Smooth muscle cell of the brain vasculature (primary cell): ENCODE measurements around the gene SLC27A6.
"Not testable (repeated sequence)": the region's sequence is repeated elsewhere in the genome, so short reads cannot be mapped to it uniquely, and the experiment has no call there.

ENCODE experiments used
- DNase-seq: peaks from one replicate; pipeline ENCODE4 v3.0.0-alpha.2; 2012; ENCODE audit warnings: low read depth, low spot score

The SLC27A6 gene, protein sequence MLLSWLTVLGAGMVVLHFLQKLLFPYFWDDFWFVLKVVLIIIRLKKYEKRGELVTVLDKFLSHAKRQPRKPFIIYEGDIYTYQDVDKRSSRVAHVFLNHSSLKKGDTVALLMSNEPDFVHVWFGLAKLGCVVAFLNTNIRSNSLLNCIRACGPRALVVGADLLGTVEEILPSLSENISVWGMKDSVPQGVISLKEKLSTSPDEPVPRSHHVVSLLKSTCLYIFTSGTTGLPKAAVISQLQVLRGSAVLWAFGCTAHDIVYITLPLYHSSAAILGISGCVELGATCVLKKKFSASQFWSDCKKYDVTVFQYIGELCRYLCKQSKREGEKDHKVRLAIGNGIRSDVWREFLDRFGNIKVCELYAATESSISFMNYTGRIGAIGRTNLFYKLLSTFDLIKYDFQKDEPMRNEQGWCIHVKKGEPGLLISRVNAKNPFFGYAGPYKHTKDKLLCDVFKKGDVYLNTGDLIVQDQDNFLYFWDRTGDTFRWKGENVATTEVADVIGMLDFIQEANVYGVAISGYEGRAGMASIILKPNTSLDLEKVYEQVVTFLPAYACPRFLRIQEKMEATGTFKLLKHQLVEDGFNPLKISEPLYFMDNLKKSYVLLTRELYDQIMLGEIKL

GRCh38 chr5:128965011-128965637 is at the start of gene SLC27A6:
Gene SLC27A6, plus strand, starts transcription at chr5:128965488. Its CDS starts 650 bp downstream, at chr5:128966138.
- no peak for DNase-seq

- no peak for DNase-seq
These were observed 45.7 kb upstream of the SLC27A6 start for GRCh38 chr5:128919542-128919941.

DNA sequence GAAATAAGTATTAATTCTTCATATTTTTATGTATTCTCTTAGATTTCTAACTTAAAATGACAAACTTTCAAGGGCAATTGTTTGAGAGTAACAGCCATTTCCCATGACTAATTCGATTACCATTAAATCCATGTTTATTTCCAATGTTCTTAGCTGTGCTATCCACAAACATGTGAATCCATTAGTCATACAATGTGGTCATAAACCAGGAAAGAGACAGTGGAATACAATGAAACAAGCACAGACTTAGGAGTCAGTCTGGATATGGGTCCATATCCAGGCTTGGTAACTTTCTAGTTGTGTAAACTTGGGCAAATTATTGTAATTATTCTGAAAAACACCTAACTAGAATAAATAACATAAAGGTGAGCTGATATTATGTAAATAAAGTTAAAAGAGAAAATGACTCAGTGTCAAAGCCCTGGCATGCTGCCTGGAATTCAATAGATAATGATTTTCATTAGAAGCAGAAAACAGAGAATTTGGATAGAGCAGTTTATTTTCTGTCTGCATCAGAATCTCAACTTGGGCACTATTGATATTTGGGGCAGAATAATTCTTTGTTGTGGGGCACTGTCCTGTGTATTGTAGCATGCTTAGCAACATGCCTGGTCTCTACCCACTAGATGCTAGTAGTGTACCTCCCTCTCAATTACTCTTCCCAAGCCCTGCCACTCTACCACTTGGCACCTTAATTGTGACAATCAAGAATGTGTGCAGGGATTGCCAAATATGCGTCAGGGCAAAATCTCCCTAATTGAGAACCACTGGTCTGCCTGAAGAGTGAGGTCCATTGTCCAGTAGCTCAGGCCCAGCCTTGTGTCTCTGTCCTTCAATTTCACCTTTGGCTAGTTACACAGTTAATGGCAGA is 44.7 kb upstream of the SLC27A6 start:
- peak; percentile 3 for DNase-seq

DNA sequence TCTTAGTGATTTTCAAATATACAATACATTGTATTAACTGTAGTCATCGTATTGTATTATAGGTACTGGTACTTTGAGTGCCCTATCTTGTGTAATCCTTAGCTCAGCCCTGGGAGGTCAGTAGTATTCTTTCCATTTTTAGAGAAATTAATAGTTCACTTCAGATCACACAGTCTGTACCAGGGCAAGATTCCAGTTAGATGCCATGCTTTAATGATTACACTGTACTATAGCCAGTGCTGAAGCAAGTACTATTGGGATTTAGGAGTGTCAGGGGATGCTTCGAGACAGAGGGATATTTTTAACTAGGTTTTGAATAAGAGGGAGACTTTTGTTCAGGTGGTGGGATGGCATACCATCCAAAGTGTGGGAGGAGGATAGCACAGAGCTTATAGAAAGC is 41.0 kb upstream of the SLC27A6 start:
- DNase-seq = no peak

GRCh38 chr5:128925973-128926372 is 39.3 kb upstream of the SLC27A6 start:
- DNase-seq = no peak

- DNase-seq = no peak
These were observed 37.6 kb upstream of the SLC27A6 start for GRCh38 chr5:128927644-128928043.

DNA sequence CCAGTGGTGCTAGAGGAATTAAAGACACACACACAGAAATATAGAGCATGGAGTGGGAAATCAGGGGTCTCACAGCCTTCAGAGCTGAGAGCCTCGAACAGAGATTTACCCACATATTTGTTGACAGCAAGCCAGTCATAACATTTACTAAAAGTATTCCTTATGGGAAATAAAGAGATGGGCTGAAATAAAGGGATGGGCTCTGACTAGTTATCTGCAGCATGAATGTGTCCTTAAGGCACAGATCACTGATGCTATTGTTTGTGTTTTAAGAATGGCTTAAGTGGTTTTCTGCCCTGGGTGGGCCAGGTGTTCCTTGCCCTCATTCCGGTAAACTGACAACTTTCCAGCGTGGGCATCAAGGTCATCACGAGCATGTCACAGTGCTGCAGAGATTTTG is 33.1 kb upstream of the SLC27A6 start:
- DNase-seq = not testable (repeated sequence)

GRCh38 chr5:128943100-128943499 is 22.2 kb upstream of the SLC27A6 start:
- DNase-seq = not testable (repeated sequence)

GRCh38 chr5:128949847-128950546 is 15.3 kb upstream of the SLC27A6 start:
- no peak for DNase-seq

- DNase-seq = not testable (repeated sequence)
These were observed 14.0 kb upstream of the SLC27A6 start for GRCh38 chr5:128951301-128951700.

DNA sequence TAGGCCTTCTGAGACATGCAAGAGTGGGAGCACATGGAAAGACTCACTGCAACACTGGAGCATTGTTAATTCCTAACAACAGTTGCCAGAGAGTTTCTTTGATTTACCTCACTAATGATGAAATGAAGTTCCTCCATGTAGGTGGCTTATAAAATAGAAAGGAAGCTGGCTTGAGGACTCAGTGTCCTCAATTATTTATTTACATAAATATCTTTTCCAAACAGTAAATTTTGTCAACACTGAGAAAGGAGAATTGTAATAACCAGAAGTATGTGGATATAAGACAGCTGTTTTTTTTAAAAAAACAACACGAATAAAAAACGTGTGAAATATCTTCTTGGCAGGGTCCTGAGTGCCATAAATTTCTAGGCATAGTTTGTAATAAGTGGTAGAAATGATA is 9.1 kb upstream of the SLC27A6 start:
- DNase-seq = no peak

DNA sequence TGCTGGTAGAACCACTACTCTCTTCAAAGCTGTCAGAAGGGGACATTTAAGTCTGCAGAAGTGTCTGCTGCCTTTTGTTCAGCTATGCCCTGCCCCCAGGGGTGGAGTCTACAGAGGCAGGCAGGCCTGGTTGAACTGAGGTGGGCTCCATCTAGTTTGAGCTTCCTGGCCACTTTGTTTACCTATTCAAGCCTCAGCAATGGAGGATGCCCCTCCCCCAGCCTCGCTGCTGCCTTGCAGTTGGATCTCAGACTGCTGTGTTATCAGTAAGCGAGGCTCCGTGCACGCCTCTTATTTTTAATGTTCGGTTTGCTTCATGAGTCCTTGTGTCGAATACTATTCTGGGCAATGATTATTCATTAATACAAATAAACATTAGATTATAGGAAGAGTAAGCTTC is 3.1 kb upstream of the SLC27A6 start:
- DNase-seq = no peak

DNA sequence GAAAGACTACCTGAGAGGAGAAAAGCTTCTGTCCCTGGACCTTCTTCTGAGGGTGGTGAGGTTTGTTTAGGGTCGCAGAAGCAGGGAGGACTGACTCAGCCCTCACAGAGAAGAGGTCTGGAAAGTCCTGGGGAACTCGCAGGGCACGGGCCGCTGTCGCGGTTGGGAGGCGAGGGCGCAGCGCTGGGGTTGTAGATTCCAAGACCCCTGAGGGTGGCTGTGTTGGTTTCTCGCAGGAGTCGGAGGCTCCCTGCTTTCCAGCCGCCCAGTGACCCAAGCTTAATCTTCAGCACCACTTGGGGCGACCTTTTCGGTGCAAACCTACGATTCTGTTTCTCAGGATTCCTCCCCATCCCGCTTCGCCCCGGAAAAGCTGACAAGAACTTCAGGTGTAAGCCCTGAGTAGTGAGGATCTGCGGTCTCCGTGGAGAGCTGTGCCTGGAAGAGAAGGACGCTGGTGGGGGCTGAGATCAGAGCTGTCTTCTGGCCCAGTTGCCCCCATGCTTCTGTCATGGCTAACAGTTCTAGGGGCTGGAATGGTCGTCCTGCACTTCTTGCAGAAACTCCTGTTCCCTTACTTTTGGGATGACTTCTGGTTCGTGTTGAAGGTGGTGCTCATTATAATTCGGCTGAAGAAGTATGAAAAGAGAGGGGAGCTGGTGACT is 482 bp downstream of the SLC27A6 start:
- DNase-seq = no peak

GRCh38 chr5:128966375-128966774 is 1.1 kb downstream of the SLC27A6 start:
- DNase-seq = no peak

DNA sequence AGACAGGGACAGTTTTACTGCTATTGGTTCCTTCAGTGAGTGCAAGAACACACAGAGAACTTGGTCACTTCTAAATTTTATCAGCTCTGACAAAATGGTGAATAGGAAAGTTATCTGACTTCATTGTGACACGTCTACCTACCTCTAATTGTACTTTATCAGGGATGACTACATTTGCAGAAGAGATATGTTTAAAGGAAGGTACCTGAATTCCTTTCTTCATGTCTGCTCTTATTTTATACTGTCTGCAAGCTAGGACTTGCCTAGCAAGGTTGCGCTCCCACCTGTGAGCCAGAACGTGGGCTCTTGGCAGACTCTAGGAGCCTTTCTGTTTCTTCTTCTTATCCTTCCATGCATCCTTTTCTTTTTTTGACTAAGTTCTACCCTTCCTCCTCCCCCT is 1.6 kb downstream of the SLC27A6 start:
- DNase-seq = no peak

GRCh38 chr5:128973244-128973643 is 8.0 kb downstream of the SLC27A6 start:
- no peak for DNase-seq

DNA sequence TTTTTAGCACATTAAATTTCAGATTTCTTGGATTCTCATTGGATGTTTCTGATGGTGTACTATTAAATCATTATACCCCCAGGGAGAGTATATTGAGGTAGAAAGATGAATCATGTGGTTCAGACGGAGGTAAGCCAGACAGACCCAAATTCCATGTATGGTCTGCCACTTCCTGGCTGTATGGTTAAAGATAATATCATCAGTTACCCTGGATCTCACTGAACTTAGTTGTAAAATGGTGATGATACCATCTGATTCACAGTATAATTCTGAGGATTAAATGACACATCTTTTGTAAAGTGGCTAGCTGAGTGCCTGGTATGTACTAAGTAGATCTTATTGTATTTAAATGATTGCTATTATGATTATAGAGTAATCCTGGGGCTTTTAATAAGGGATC is 9.3 kb downstream of the SLC27A6 start:
- DNase-seq = no peak

- DNase-seq = no peak
These were observed 14.5 kb downstream of the SLC27A6 start for GRCh38 chr5:128979761-128980160.

DNA sequence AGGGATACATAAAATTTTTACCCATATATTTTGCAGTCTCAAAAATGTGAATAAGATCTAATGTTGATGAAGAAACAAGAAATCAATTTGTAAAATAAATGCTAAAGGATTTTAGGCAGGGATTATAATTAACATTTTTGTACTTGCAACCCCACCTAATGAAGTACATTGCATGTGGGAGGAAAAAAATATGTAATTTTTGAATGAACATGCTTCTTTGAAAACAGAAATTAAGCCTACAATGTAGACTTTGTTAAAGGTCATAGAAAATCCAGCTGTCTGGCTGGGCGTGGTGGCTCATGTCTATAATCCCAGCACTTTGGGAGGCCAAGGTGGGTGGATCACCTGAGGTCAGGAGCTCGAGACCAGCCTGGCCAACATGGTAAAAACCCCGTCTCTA is 15.6 kb downstream of the SLC27A6 start:
- no peak for DNase-seq

- DNase-seq = no peak
These were observed 19.2 kb downstream of the SLC27A6 start for GRCh38 chr5:128984480-128984879.

DNA sequence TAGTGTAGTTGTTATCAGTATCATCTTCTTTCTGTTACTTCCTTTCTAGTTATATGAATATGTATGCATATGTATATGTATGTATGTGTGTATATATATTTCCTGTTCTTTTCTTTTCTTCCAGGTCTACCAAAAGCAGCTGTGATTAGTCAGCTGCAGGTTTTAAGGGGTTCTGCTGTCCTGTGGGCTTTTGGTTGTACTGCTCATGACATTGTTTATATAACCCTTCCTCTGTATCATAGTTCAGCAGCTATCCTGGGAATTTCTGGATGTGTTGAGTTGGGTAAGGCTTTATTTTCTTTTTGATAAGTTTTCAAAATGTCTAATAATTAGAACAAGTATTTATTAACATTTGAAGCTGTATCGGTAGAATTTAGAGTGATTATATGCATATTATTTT is 23.2 kb downstream of the SLC27A6 start:
- no peak for DNase-seq
